ENCODE results near the gene LMTK2.

- TF ChIP-seq CTCF (conservative IDR thresholded peaks at IDR 0.05; ENCODE audit: low read length) (no peak), EZH2phosphoT487 (IDR thresholded peaks at IDR 0.05; ENCODE audit: borderline replicate concordance, low read depth, low read length) (no peak)
Measured at GRCh38 chr7:98163269-98163668, 56.6 kb downstream of the LMTK2 start.

Measured in OCI-LY7 (cell line).